HG02678 (cell line): ENCODE data around the gene C17orf50.

Experiments
- ATAC-seq: cut with Tn5 transposase; IDR thresholded peaks from one replicate; pipeline ENCODE4 v1.9.1; 2021; ENCODE audit warnings: mild to moderate bottlenecking, moderate library complexity; ENCODE audit not compliant: unreplicated experiment

C17orf50 gene

DNA sequence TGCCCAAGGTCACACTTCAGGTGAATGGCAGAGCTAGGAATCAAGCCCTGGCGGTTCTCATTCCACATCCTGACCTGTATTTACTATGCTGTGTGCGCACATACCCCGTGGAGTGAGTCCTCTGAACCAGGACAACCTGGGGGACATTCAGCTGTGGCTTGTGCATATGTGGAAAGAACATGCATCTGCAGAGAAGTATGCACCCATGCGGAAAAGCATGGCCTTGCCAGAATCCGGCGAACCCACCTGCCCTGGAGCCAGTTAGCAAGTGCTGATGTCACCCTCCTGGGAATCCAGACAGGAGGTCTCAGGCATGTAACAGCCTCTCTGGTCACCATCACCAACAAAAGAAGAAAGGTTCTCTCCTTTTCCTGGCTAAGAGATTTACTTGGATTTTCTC, 27.3 kb upstream of the C17orf50 start:
- no peak for ATAC-seq

GRCh38 chr17:35734396-35734795, 26.3 kb upstream of the C17orf50 start:
- ATAC-seq = no peak

GRCh38 chr17:35735036-35735805, 25.5 kb upstream of the C17orf50 start:
- ATAC-seq = no peak

DNA sequence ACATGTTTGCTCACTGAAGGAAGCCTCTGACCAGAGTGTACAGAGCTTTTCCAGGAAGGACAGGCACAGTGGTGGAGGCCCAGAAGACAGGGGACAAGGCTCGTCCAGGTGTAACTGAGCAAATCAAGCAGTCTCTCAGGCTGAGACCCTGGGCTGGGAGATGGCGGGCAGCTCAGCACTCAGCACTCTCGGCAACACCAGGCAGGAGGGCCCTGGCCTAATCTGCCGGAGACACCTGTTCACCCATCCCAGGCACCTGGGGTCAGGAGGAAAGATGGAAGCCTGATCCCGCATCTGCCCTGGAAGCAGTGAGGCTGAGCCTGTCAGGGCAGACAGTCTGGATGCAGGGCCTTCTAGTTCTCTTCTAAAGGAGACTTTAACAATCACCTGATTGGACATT, 24.5 kb upstream of the C17orf50 start:
- no peak for ATAC-seq

GRCh38 chr17:35738519-35739133, 22.1 kb upstream of the C17orf50 start:
- ATAC-seq = no peak

DNA sequence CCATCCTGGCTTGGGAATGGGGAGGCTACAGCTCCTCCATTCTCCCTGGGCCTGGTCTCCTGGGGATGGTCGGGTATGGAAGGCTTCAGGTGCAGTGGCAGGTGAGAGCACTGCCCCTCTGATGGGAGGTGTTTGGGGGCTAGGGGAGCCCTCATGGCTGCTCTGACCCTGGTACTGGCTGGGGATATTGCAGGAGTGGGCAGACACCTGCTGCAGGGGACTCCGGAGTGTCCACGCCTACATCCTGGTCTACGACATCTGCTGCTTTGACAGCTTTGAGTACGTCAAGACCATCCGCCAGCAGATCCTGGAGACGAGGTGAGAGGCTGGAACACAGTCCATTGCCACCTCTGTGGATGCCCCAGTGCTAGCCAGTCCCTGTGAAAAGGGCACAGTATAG, 20.5 kb upstream of the C17orf50 start:
- ATAC-seq = no peak

DNA sequence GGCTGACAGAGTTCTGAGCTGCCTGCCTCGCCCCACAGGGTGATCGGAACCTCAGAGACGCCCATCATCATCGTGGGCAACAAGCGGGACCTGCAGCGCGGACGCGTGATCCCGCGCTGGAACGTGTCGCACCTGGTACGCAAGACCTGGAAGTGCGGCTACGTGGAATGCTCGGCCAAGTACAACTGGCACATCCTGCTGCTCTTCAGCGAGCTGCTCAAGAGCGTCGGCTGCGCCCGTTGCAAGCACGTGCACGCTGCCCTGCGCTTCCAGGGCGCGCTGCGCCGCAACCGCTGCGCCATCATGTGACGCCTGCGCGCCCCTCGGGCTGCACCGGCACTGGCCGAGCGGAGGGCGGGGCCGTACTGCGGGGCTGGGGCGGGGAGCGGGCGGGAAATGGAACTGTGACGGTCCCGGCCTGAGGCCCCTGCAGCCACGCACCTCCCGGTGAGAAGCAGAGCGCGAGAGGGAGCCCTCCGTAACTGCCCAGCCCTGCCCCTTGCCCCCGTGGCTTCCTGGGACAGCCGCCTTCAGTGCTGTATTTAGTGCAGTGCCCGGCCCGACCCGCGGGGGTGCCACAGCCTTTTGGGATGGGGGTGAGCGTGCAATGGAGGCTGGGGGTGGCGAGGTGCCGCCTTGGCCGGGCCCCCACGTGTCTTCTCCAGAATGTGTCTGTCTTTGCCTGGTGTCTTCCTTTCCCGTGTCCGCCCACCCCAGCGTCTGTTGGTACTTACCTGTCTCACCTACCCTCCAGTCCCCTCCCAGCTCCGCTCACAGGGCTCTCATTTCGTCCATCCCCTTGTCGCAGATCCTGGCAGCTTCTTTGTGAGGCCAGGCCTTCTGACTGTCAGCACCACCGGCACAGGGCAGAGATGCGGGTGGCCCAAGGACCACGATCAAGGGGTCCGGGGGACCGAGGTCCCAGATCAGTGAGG, 19.4 kb upstream of the C17orf50 start:
- no peak for ATAC-seq

DNA sequence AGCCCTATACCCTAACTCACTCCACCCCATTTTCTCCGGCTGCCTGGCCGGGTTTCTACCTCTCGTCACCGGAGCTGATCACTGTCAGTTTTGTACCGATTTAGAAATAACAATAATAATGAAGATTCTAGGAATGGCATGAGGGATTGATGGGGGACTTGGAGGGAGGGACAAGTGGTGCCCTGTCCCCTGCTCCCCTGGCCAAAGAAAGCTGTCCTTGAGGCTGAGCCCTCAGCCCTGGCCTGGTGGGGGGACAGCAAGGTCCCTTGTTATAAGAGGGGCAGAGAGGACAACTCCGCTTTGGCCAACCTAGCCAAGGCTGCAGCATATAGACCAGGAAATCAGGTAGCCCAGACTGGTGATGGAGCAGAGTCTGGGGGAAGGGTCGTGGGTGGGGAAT, 18.2 kb upstream of the C17orf50 start:
- no peak for ATAC-seq

GRCh38 chr17:35742896-35743477, 17.7 kb upstream of the C17orf50 start:
- ATAC-seq = no peak

GRCh38 chr17:35743626-35744328, 16.9 kb upstream of the C17orf50 start:
- ATAC-seq = no peak

DNA sequence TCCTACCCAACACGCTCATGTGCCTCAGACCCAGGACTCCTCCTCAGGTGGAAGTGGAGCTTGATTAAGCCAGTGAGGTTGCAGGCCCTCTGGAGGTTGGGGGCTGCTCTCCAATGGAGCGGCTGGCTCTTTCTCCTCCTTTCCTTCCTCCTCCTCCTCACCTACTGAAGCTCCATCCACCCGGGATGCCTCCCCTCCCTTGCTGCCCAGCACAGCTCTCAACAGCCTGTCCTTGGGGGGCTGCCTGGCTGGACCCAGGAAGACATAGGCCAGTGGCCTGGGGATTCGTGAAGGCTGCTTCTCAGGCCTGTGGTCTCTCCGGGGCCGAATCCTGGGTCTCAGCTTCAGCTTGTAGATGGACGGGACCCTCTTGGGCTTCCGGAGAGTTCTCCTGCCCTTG, 15.9 kb upstream of the C17orf50 start:
- no peak for ATAC-seq

DNA sequence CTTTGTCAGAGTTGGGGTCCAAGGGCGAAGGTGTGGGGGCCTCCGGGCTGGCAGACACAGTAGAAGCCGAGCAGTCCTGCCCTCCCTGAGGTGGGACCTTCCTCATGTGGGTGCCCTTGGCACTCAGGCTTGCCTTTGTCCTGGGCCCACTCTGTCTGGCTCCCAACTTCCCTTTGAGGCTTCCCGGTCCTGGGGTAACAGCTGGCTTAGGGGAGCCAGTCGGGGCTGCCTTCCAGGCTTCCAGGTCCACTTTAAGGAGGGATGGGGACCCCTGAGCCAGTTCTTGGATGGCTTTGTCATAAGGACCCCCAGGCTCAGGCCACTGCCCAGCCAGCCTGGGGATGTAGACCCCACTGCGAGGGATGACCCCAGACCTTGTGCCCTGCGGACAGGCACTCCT, 15.4 kb upstream of the C17orf50 start:
- ATAC-seq = no peak

GRCh38 chr17:35745749-35746320, 14.9 kb upstream of the C17orf50 start:
- no peak for ATAC-seq

GRCh38 chr17:35747540-35748017, 13.1 kb upstream of the C17orf50 start:
- no peak for ATAC-seq

- ATAC-seq = no peak
These were observed 12.3 kb upstream of the C17orf50 start for GRCh38 chr17:35748341-35748841.

DNA sequence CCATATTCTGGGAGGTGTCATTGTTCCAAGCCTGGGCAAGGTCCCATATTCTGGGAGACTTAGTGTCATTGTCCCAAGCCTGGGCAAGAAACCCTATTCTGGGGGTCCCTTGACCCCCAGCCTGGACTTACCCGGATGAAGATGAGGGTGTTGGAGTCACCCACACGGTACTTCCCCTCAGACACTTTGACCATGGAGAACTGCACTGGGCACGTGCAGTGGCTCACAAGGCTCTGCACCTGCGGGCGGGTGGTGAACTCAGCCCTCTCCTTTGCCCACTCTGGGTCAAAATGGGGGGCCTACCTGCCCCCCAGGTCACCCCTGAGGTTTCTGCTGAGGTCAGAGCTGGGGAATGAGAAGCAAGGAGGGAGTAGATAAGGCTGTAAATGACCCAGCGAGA, 11.7 kb upstream of the C17orf50 start:
- ATAC-seq = no peak

DNA sequence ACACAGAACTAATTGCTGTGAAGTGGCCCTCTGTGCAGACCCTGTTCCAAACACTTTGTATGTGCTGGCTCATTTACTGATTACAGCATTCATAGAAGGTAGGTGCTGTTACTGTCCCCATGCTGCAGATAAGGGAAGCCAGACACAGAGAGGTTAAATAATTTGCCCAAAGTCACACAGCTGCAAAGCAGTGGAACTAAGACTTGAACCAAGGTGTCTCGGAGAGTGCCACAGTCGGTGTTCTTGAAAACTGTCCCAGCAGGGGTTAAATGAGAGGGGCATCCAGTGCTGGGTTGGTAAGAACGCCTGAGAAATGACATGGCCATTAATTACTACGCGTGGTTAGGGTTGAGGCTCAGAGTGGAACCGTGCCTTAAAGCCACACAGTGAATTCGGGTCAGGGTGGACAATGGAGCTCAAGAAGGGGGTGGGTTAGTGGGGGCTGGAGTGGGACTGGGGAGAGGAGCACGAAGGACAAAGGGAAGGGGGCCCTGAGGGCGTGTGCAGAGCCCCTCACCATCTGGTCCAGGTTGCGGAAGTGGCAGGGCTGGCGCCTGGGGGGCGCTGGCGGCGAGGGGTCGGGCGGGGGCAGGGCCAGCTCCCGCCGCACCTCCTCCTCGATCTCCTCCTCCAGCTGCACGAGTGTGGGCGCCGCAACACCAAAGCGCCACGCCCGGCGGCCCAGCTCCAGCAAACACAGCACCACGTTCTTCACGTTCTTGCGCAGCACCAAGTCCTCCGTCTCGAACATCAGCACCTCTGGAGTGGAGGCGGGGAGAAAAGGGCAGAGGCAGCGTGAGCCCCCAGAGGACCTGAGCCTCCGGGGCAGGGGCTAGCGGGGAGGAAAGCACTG, 10.9 kb upstream of the C17orf50 start:
- ATAC-seq = no peak

DNA sequence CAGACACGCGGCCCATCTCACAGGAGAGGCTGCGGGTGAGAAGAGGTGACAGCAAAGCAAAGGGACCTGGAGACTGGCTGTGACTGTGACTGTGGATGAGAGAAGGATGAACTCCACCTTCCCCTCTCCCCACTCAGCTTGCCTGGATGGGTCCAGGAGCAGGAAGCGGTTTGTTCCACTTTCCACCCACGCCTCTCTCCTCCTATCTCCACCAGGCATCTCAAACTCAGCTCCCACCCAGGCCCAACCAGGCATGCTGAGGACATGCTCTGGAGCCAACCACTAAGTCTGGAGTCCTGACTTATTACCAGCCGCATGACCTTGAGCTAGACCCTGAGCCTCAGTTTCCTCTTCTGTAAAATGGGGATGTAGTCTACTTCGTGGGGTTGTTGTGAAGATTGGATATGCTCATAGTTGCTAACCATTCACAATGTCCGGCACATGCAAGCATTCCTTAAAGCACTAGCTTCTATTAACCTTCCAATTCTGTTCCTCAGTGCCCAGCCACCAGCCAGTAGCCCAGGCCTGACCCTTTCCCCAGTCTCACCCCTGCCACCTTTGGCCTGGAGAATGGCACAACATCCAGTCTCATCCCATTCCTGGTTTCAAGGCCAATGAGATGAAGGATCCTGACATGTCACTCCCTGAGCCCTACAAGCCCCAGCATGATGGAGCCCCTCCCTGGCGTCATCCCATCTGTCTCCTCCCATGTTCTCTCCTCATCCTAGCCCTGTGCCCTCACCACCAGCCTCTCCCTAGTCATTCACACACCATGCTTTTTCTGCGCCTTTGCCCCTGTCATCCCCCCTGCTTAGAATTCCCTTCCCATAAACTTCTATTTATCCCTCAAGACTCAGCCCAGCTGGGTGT, 9.9 kb upstream of the C17orf50 start:
- no peak for ATAC-seq
